ENCODE data around the gene ACKR2. TPM values are rescaled to one million over a fixed set of nuclear protein-coding genes. Genes with fewer than 3 reads are reported as not detected.

Gene ACKR2
- 1 to 10 TPM; 2.5 to 7.9 TPM for total RNA-seq
- 1 to 10 TPM in 5 of 6 donors, under 1 TPM in 1; 0.77 to 3.1 (median 1.7) TPM for polyA plus RNA-seq (ENCODE audit: insufficient read length in 6 of 6)
- long read RNA-seq, donor 1, partial matches to known transcripts, result 0 of 1 reads
- long read RNA-seq, donor 1, other reads (novel, unspliced or antisense), result 0 of 1 reads
- long read RNA-seq, donor 2, result 0 reads
- long read RNA-seq, donor 3, result 0 reads
- long read RNA-seq, donor 4, result 0 reads
- long read RNA-seq, donor 5, result 0 reads
- long read RNA-seq, donor 6, partial matches to known transcripts, result 0 of 1 reads
- long read RNA-seq, donor 6, other reads (novel, unspliced or antisense), result 0 of 1 reads
- long read RNA-seq, donor 7, result 0 reads
- long read RNA-seq, donor 8, result 0 reads
- long read RNA-seq, donor 9, result 0 reads
- long read RNA-seq, donor 10, partial matches to known transcripts, result 1 of 2 reads
- long read RNA-seq, donor 10, other reads (novel, unspliced or antisense), result 1 of 2 reads
- long read RNA-seq, donor 11, result 0 reads
- long read RNA-seq, donor 12, result 0 reads

- intact Hi-C loops (cut with DNase I), result no loop called here
- Histone ChIP-seq H3K4me1 (peaks cover 0 to 7% of the 10 kb centered on the region in 2 donors), H3K9me3 (no peaks in the 10 kb centered on the region), H3K27ac (no peak within 1 kb of the TSS), H3K4me3 (no peak within 1 kb of the TSS), H3K27me3 (peaks cover 0 to 10% of the 10 kb centered on the region in 2 donors), H3K36me3 (no peaks in the 10 kb centered on the region)
- TF ChIP-seq CTCF (IDR thresholded peaks at IDR 0.05), result no peak
- no peak for ATAC-seq
- DNase-seq, result no peak
These were observed at the start of gene ACKR2 for GRCh38 chr3:42809202-42809601. ACKR2 (plus strand) TSS chr3:42809445; CDS start chr3:42864503, 55,058 bp downstream.

- H3K36me3 ChIP-seq, result no peaks in the 10 kb centered on the region
- peaks cover 0 to 44% of the 10 kb centered on the region in 2 donors for H3K4me1 ChIP-seq
- ATAC-seq (peak; percentile 67), DNase-seq (peak in 1 of 4 donors; percentile 37)
- H3K27ac ChIP-seq, result peak overlapping the region in 1 of 2 donors; percentile 83
- no peaks in the 10 kb centered on the region for H3K27me3 ChIP-seq
- H3K4me3 ChIP-seq, result no peak overlapping the region
- no peaks in the 10 kb centered on the region for H3K9me3 ChIP-seq
- no peak for TF ChIP-seq CTCF (IDR thresholded peaks at IDR 0.05)
- intact Hi-C loops (cut with DNase I), result no loop called here
These were observed 47.1 kb upstream of the ACKR2 start for GRCh38 chr3:42762046-42762724.

GRCh38 chr3:42763021-42763420 is 46.2 kb upstream of the ACKR2 start:
- intact Hi-C loops (cut with DNase I), result no loop called here
- no peak for TF ChIP-seq CTCF (IDR thresholded peaks at IDR 0.05)
- Histone ChIP-seq H3K36me3 (no peaks in the 10 kb centered on the region), H3K4me1 (peaks cover 0 to 44% of the 10 kb centered on the region in 2 donors), H3K27ac (peak overlapping the region in 1 of 2 donors; percentile 83), H3K9me3 (no peaks in the 10 kb centered on the region), H3K4me3 (no peak overlapping the region), H3K27me3 (no peaks in the 10 kb centered on the region)
- DNase-seq, result no peak
- no peak for ATAC-seq

- H3K4me1 ChIP-seq, result peaks cover 0 to 44% of the 10 kb centered on the region in 2 donors
- intact Hi-C loops (cut with DNase I), result no loop called here
- no peaks in the 10 kb centered on the region for H3K9me3 ChIP-seq
- DNase-seq, result peak in 2 of 4 donors; percentile 28 to 62
- H3K27ac ChIP-seq, result peak overlapping the region in 1 of 2 donors; percentile 28
- peak; percentile 74 for ATAC-seq
- TF ChIP-seq CTCF (IDR thresholded peaks at IDR 0.05), result no peak
- no peak overlapping the region for H3K4me3 ChIP-seq
- H3K36me3 ChIP-seq, result no peaks in the 10 kb centered on the region
- no peaks in the 10 kb centered on the region for H3K27me3 ChIP-seq
These were observed 45.1 kb upstream of the ACKR2 start for GRCh38 chr3:42764115-42764514.
